Neural crest cell (in vitro differentiated cells): ENCODE data around the gene FERD3L. TPM values are rescaled to one million over a fixed set of nuclear protein-coding genes. Genes with fewer than 3 reads are reported as not detected.

Source experiments
- DNase-seq: peaks from one replicate; pipeline ENCODE4 v3.0.0; 2021; ENCODE audit warnings: low read depth, mixed read lengths, low spot score
- H3K27ac Mint-ChIP-seq: one replicate; pipeline ENCODE4 v1.8.0; 2021; ENCODE audit warnings: mild to moderate bottlenecking, mixed read lengths; ENCODE audit not compliant: unreplicated experiment
- H3K27me3 Mint-ChIP-seq: 2 replicates; pipeline ENCODE4 v1.8.0; 2021; ENCODE audit warnings: low read depth, mild to moderate bottlenecking, mixed read lengths
- H3K36me3 Mint-ChIP-seq: 2 replicates; pipeline ENCODE4 v1.8.0; 2021; ENCODE audit warnings: low read depth, mild to moderate bottlenecking, mixed read lengths
- H3K4me1 Mint-ChIP-seq: 2 replicates; pipeline ENCODE4 v1.8.0; 2021; ENCODE audit warnings: mixed read lengths
- H3K4me3 Mint-ChIP-seq: one replicate; pipeline ENCODE4 v1.8.0; 2021; ENCODE audit warnings: mild to moderate bottlenecking, mixed read lengths
- H3K9me3 Mint-ChIP-seq: 2 replicates; pipeline ENCODE4 v1.8.0; 2021; ENCODE audit warnings: mixed read lengths
- total RNA-seq: library from RNA; stranded (reverse); gene quantifications from 2 replicates; pipeline ENCODE4 v1.2.1, GENCODE V29; 2021
- TF ChIP-seq, protein P1 (sequence below): fragments of 200-600 bp; sonication (generic); conservative IDR thresholded peaks from 2 replicates; pipeline ENCODE4 v1.5.0; 2021; ENCODE audit warnings: antibody characterized with exemption, mild to moderate bottlenecking

FERD3L gene
- total RNA-seq, 1 donor from 2014 or later, result not detected

DNA sequence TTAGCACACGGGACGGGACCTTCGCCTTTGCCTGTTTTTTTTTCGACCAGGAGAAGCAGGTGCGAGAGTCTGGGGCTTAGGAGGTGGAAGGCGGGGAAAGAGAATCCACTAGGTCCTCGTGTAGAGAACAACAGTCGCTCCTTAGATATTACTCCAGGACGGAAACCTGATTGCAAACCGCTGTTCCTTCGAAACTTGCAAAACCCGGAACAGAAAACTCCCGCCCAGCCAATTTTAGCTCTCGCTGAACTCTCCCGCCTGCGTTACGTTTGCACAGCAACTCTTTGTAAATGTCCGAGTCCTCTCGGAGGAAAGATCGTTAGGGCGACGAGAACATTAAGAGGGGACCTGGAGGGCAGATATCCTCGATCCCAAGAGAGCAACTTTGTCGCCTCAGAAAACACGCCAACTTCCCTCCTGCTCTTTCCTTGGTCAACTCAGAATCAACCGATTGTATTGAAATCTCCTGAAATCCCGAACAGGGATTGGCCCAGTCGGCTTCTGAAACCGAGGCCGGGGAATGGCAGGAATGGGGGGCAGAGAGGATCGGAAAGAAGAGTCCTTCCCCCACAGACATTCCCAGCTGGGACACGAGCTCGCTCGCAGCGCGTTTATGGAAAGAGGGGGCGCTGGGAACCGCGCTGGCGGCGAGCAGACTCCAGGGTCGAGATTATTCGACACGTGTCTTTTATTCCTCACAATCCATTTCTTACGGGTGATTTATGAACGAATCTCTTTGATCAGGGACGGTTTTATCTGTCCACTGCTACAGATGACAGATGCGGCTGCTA is 37.7 kb downstream of the FERD3L start:
- Mint-ChIP-seq H3K27me3 (peaks cover 99% of the 10 kb centered on the region), H3K4me1 (peaks cover 25% of the 10 kb centered on the region), H3K27ac (no peak overlapping the region), H3K36me3 (no peaks in the 10 kb centered on the region), H3K9me3 (no peaks in the 10 kb centered on the region), H3K4me3 (peak overlapping the region; percentile 71)
- no peak for DNase-seq
- TF ChIP-seq, protein P1, sequence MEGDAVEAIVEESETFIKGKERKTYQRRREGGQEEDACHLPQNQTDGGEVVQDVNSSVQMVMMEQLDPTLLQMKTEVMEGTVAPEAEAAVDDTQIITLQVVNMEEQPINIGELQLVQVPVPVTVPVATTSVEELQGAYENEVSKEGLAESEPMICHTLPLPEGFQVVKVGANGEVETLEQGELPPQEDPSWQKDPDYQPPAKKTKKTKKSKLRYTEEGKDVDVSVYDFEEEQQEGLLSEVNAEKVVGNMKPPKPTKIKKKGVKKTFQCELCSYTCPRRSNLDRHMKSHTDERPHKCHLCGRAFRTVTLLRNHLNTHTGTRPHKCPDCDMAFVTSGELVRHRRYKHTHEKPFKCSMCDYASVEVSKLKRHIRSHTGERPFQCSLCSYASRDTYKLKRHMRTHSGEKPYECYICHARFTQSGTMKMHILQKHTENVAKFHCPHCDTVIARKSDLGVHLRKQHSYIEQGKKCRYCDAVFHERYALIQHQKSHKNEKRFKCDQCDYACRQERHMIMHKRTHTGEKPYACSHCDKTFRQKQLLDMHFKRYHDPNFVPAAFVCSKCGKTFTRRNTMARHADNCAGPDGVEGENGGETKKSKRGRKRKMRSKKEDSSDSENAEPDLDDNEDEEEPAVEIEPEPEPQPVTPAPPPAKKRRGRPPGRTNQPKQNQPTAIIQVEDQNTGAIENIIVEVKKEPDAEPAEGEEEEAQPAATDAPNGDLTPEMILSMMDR, result no peak

DNA sequence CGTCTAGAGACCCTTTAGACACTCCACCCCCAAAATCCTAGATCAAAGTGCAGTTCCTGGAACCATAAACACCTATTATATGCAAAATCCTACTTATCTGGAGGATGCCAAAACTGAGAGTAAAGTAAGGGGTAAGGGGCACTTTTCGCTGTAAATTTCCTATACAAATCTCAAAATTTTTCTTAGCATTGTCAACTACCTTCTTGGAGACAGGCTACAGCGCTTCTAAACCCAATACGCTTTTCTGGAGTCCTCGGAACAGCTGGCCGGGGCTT is 38.2 kb downstream of the FERD3L start:
- Mint-ChIP-seq H3K36me3 (no peaks in the 10 kb centered on the region), H3K4me1 (peaks cover 25% of the 10 kb centered on the region)
- no peak for DNase-seq

DNA sequence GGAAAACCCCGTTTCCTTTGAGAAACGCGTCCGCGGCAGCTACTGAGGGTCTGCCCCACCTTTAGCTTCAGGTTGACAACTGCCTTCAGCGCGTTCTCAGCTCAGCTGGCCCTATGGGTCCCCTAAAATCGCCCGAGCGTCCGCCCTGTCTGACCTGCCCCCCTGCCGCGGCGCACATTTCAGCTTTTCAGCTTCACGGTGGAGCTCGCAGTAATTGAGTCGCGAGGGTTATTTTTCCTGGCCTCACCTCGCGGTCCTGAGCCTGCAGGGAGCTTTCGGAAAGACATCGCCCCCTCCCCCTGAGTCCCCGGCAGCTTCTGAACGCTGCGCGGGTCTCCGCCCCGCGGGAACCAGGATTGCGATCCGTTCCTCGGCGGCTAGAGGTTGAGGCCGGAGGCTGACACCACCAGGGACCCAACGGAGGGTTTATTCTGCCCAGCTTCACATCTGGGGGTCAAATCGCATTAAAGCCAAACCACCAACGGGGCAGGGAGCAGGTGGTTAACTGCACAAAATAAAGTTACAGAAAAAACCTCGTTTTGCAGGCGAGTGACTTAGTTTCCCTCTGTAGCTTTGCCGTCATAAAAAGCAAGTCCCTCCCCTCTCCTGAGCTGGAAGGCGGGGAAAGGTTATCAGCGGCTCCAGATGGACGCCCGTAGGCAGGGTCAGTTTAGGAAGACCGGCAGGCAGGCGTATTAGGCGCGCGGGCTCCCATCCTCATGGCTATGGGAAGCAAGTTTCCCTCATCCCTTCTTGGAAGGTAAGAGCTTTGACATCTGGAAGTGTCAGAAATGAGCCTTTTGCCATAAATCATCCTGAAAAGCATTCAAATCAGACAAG is 38.8 kb downstream of the FERD3L start:
- DNase-seq, result no peak
- no peaks in the 10 kb centered on the region for H3K36me3 Mint-ChIP-seq
- TF ChIP-seq, protein P1, result no peak
- H3K9me3 Mint-ChIP-seq, result no peaks in the 10 kb centered on the region
- H3K27me3 Mint-ChIP-seq, result peaks cover 97% of the 10 kb centered on the region
- H3K4me1 Mint-ChIP-seq, result peaks cover 25% of the 10 kb centered on the region
- H3K4me3 Mint-ChIP-seq, result peak overlapping the region; percentile 71
- no peak overlapping the region for H3K27ac Mint-ChIP-seq

More for the DNA sequence above, 38.2 kb downstream of the FERD3L start:
- TF ChIP-seq, protein P1, result no peak
- Mint-ChIP-seq H3K4me3 (peak overlapping the region; percentile 71), H3K9me3 (no peaks in the 10 kb centered on the region), H3K27ac (no peak overlapping the region), H3K27me3 (peaks cover 97% of the 10 kb centered on the region)

DNA sequence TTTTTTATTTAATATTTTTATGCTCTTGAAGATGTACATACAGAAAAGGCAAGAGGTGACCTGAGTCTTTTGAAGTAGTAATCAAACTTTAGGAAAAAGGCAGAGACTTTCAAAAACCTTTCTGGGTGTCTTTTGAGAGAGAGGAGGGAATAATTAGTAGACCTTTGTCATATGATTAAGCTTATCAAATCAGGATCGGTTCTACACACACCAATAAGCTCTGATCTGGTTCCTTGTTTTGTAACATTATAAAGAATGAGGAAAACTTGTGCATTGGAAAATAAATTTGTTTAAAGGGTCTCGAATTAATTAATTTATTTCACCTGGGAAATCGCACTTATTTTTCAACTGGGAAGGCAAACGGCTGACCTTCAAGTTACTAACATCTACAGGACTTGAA is 39.7 kb downstream of the FERD3L start:
- H3K4me3 Mint-ChIP-seq, result no peak overlapping the region
- no peak overlapping the region for H3K27ac Mint-ChIP-seq
- no peak for DNase-seq
- H3K27me3 Mint-ChIP-seq, result peaks cover 97% of the 10 kb centered on the region
- H3K4me1 Mint-ChIP-seq, result peaks cover 25% of the 10 kb centered on the region
- H3K9me3 Mint-ChIP-seq, result no peaks in the 10 kb centered on the region
- TF ChIP-seq, protein P1, result no peak
- H3K36me3 Mint-ChIP-seq, result no peaks in the 10 kb centered on the region

DNA sequence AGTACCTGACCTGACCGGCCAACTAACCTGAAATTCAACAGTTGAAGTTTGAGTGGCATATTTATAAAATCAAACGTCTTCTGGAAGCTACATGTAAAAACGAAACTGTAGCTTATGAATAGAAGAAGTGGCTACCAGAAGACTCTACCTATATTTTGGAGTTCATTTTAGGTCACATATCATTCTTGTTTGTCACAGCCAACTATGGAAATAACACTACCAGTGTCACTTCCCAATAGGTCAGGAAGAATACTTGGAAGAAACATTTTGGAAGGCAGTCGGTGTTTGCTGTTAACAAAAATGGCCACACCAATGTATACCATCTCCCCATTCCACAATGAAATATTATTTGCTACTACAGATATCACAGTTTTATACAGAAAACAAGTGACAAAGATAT is 40.4 kb downstream of the FERD3L start:
- DNase-seq, result no peak
- Mint-ChIP-seq H3K27ac (no peak overlapping the region), H3K36me3 (no peaks in the 10 kb centered on the region), H3K9me3 (no peaks in the 10 kb centered on the region), H3K27me3 (peaks cover 97% of the 10 kb centered on the region), H3K4me3 (peak overlapping the region; percentile 23), H3K4me1 (peaks cover 25% of the 10 kb centered on the region)
- TF ChIP-seq, protein P1, result no peak
